Endothelial cell of umbilical vein (primary cell): ENCODE measurements around the gene FBXL22. TPM values are rescaled to one million over a fixed set of nuclear protein-coding genes. Genes with fewer than 3 reads are reported as not detected.

Experiments
- BruUV-seq: library from RNA; stranded (reverse); fragments of 400-500 nt; replicated peaks from 2 replicates; lab custom pipeline; 2021; lab: Mats Ljungman, UMichigan
- CTCF ChIA-PET: fragments of 300-600, 350-600 bp; sonication (Branson Sonifier 250); formaldehyde crosslinking; loops from one replicate; lab custom pipeline; 2021; ENCODE audit warnings: antibody characterized with exemption, inconsistent platforms; lab: Charles Lee
- POLR2A ChIA-PET: fragments of 300-600, 350-600 bp; sonication (Branson Sonifier 250); formaldehyde crosslinking; loops from one replicate; lab custom pipeline; 2021; ENCODE audit warnings: antibody characterized with exemption, inconsistent platforms; lab: Charles Lee
- DNase-seq: peaks from one replicate; pipeline ENCODE4 v3.0.0-alpha.2; 2011; ENCODE audit warnings: low read depth, low spot score
- FAIRE-seq: peaks from 2 replicates; lab custom pipeline; 2011; peaks lifted over from hg19 to GRCh38; lab: Jason Lieb, UNC
- H2AFZ ChIP-seq: 2 replicates; pipeline ENCODE4 v1.6.0; 2012; ENCODE audit warnings: low read depth, low read length, control low read depth, inconsistent platforms
- H3K27ac ChIP-seq: 2 replicates; pipeline ENCODE4 v1.5.1; 2011; ENCODE audit warnings: low read depth, mild to moderate bottlenecking, control low read depth, low read length, moderate library complexity; ENCODE audit not compliant: insufficient read depth
- H3K27me3 ChIP-seq, 2 experiments: 2 replicates each; pipeline versions ENCODE4 v1.6.0 to v1.6.1; 2011; ENCODE audit warnings: low read length in 2 of 2, mixed read lengths in 1 of 2; ENCODE audit not compliant: control insufficient read depth in 2 of 2, insufficient read depth in 2 of 2
- H3K36me3 ChIP-seq, 2 experiments: 2 replicates in 1 of 2; 3 replicates in 1 of 2; pipeline ENCODE4 v1.5.1; 2011; ENCODE audit warnings: low read length in 2 of 2, mild to moderate bottlenecking in 1 of 2, moderate library complexity in 1 of 2; ENCODE audit not compliant: control insufficient read depth in 2 of 2, insufficient read depth in 2 of 2; ENCODE audit errors: extremely low read depth in 1 of 2
- H3K4me1 ChIP-seq: 3 replicates; pipeline ENCODE4 v1.5.1; 2011; ENCODE audit warnings: mild to moderate bottlenecking, low read length; ENCODE audit not compliant: control insufficient read depth, insufficient read depth; ENCODE audit errors: extremely low read depth
- H3K4me2 ChIP-seq: 2 replicates; pipeline ENCODE4 v1.6.1; 2011; ENCODE audit warnings: low read length, control low read depth, mixed read lengths; ENCODE audit not compliant: insufficient read depth
- H3K4me3 ChIP-seq, 3 experiments: fragments of 200-600 bp in 1 of 3; sonication (generic), shearing (Covaris generic) in 1 of 3; replicated peaks in 1 of 3; 2 replicates each; pipeline ENCODE4 v1.5.1; 2011 to 2016; ENCODE audit warnings: control low read depth in 3 of 3, low read length in 3 of 3, mild to moderate bottlenecking in 2 of 3, inconsistent platforms in 1 of 3, low read depth in 1 of 3, moderate library complexity in 1 of 3; ENCODE audit not compliant: insufficient read depth in 1 of 3
- H3K79me2 ChIP-seq: 2 replicates; pipeline ENCODE4 v1.6.0; 2012; ENCODE audit warnings: low read length, inconsistent platforms; ENCODE audit not compliant: control insufficient read depth, insufficient read depth
- H3K9ac ChIP-seq: replicated peaks from 2 replicates; pipeline ENCODE3; 2011; ENCODE audit warnings: low read length, control low read depth; ENCODE audit not compliant: insufficient read depth; ENCODE audit errors: extremely low read depth
- H3K9me1 ChIP-seq: replicated peaks from 3 replicates; pipeline ENCODE4 v1.6.0; 2011; ENCODE audit warnings: mild to moderate bottlenecking, low read length; ENCODE audit not compliant: control insufficient read depth, insufficient read depth; ENCODE audit errors: extremely low read depth
- H3K9me3 ChIP-seq: replicated peaks from 2 replicates; pipeline ENCODE4 v1.5.1; 2012; ENCODE audit warnings: low read length, inconsistent platforms; ENCODE audit not compliant: control insufficient read depth, insufficient read depth
- H4K20me1 ChIP-seq: replicated peaks from 2 replicates; pipeline ENCODE3; 2011; ENCODE audit warnings: mild to moderate bottlenecking, low read length; ENCODE audit not compliant: control insufficient read depth, insufficient read depth; ENCODE audit errors: extremely low read depth
- POLR2A ChIP-seq: IDR thresholded peaks from 2 replicates; pipeline ENCODE4 v1.6.1; 2012; ENCODE audit warnings: low read depth, mild to moderate bottlenecking, control low read depth, low read length
- POLR2AphosphoS5 ChIP-seq: IDR thresholded peaks from 2 replicates; pipeline ENCODE4 v1.6.1; 2012; ENCODE audit warnings: low read depth, mild to moderate bottlenecking, control low read depth, low read length, moderate library complexity; ENCODE audit not compliant: insufficient read depth
- dilution Hi-C: fragments of 300-500 bp; cut with MboI; formaldehyde crosslinking; loops from one replicate; pipeline ENCODE4 v1.15.0; 2019; ENCODE audit warnings: low sequenced_read_pairs; ENCODE audit not compliant: extremely low pct_ligation_motif_present
- intact Hi-C: fragments of 100-400 bp; cut with micrococcal nuclease; formaldehyde crosslinking; loops from one replicate; pipeline ENCODE4 v1.10.0; 2022
- polyA plus RNA-seq, 4 experiments: library from polyadenylated mRNA; depleted of rRNA in 3 of 4; stranded (reverse) in 3 of 4; unstranded in 1 of 4; fragments of >200 nt; gene quantifications; 2 replicates each; pipeline versions ENCODE4 v1.2.1 to v1.2.3, GENCODE V29; 2011 to 2012; ENCODE audit warnings: missing spikeins in 1 of 4
- total RNA-seq: library from RNA; stranded (reverse); gene quantifications from 2 replicates; pipeline ENCODE4 v1.2.3, GENCODE V29; 2021
- TF ChIP-seq, protein P1 (sequence below), 2 donors: IDR thresholded peaks; 1 replicate in 1 of 2; 2 replicates in 1 of 2; pipeline ENCODE4 v1.5.1; 2011; ENCODE audit warnings: low read length in 2 of 2, mild to moderate bottlenecking in 2 of 2, moderate library complexity in 2 of 2, control low read depth in 1 of 2, inconsistent platforms in 1 of 2, low read depth in 1 of 2; ENCODE audit not compliant: insufficient read depth in 1 of 2; ENCODE audit errors: extremely low read depth in 1 of 2

Gene FBXL22
- total and polyA plus RNA-seq, 2 donors (not counting 3 experiments of a cell fraction or from before 2014, with no cell fraction given), result 0.06 TPM; not detected in 1

DNA sequence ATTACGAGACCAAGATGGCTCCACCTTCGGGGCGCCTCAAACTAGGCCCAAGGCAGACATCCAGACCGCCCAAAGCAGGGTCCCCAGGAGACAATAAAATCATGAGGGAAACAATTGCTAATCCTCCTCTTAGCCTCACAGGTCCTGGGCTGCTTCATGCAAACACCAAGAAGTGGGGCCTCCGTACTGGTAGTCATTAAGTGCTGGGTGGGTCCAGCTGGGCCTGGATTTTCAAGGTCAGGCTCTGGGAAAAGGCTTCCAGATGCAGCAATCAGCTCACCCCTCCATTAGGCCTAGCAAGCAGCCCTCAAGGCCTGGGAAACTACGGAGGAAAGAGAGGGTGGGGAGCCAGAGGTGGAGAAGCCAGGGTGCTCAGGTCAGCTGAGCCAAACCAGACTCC, 634 bp downstream of the FBXL22 start:
- Histone ChIP-seq H3K27ac (no peak overlapping the region), H4K20me1 (no peaks in the 10 kb centered on the region), H3K9ac (no peak overlapping the region), H3K4me3 (no peak overlapping the region), H3K9me3 (no peaks in the 10 kb centered on the region), H3K36me3 (peaks cover 0 to 4% of the 10 kb centered on the region in 2 experiments), H2AFZ (no peak overlapping the region), H3K4me2 (no peak overlapping the region), H3K79me2 (no peaks in the 10 kb centered on the region), H3K27me3 (no peaks in the 10 kb centered on the region), H3K9me1 (no peaks in the 10 kb centered on the region), H3K4me1 (peaks cover 10% of the 10 kb centered on the region)
- dilution Hi-C loops, result no loop called here
- FAIRE-seq (no peak), DNase-seq (no peak)
- ChIA-PET POLR2A (interaction anchor here (0.6 kb wide), 1 partner anchor 14 kb away, joined by 9 read pairs; no protein-coding TSS in a partner anchor), CTCF (interaction anchor here (0.8 to 9.4 kb wide), 8 partner anchors 12 to 195 kb away, joined by 3 to 78 read pairs (median 10); partner anchors contain the start of gene USP3)
- TF ChIP-seq, protein P1, sequence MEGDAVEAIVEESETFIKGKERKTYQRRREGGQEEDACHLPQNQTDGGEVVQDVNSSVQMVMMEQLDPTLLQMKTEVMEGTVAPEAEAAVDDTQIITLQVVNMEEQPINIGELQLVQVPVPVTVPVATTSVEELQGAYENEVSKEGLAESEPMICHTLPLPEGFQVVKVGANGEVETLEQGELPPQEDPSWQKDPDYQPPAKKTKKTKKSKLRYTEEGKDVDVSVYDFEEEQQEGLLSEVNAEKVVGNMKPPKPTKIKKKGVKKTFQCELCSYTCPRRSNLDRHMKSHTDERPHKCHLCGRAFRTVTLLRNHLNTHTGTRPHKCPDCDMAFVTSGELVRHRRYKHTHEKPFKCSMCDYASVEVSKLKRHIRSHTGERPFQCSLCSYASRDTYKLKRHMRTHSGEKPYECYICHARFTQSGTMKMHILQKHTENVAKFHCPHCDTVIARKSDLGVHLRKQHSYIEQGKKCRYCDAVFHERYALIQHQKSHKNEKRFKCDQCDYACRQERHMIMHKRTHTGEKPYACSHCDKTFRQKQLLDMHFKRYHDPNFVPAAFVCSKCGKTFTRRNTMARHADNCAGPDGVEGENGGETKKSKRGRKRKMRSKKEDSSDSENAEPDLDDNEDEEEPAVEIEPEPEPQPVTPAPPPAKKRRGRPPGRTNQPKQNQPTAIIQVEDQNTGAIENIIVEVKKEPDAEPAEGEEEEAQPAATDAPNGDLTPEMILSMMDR (IDR thresholded peaks at IDR 0.05; ENCODE audit: extremely low read depth in 1 of 2, insufficient read depth in 1 of 2, low read depth in 1 of 2, low read length in 2 of 2), result no peak
- no peak for TF ChIP-seq POLR2AphosphoS5
- TF ChIP-seq POLR2A, result no peak
- no TSS peak for BruUV-seq
- intact Hi-C loops, result no loop called here
